Measurements from ENCODE around the gene TNFRSF19.

The TNFRSF19 gene

DNA sequence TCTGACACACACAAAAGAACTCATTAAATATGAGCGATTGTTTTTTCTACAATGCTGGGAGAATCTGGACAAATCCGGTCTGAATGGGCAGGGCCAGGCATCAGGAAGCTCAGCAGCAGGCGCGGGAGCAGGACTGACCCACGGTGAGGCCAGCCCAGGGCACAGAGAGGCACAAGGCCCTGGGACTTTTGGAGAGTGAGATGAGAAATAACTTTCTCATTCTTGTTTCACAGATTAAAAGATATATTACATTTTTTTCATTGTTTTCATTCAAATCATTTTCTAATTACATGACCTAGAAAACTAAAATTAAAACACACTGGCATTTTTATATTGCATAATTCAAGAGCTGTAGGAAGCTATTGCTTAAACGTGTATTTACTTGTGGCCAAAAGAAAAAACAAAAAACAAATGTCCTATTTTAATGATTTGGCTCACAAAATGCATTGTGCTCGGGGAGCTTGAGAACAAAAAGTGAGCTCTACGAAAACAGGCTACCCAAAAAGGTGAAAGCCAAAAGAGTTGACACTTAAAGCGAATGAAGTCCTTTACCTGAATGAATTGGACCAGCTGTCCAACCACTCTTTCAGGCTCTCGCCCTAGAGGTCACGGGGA, 133.1 kb downstream of the TNFRSF19 start:
- DNase-seq (ENCODE audit: low spot score), result no peak
- no peak for TF ChIP-seq CTCF (conservative IDR thresholded peaks at IDR 0.05; ENCODE audit: low read depth)
- ChIA-PET CTCF (no interaction called here), POLR2A (ENCODE audit: low non-redundant PET) (no interaction called here)
- no peak overlapping the region for H3K27ac ChIP-seq

- CTCF ChIA-PET, result no interaction called here
- DNase-seq (ENCODE audit: low spot score), result no peak
- POLR2A ChIA-PET (ENCODE audit: low non-redundant PET), result no interaction called here
Observed at GRCh38 chr13:23705583-23705982, 135.4 kb downstream of the TNFRSF19 start.

GRCh38 chr13:23707674-23708073, 137.5 kb downstream of the TNFRSF19 start:
- POLR2A ChIA-PET (ENCODE audit: low non-redundant PET), result no interaction called here
- H3K27ac ChIP-seq, result no peak overlapping the region
- no peak for TF ChIP-seq CTCF (conservative IDR thresholded peaks at IDR 0.05; ENCODE audit: low read depth)
- CTCF ChIA-PET, result interaction anchor here (0.6 to 1.8 kb wide), 10 partner anchors 12 to 658 kb away, joined by 3 to 7 read pairs (median 5); no protein-coding TSS in a partner anchor
- DNase-seq (ENCODE audit: low spot score), result no peak

More at GRCh38 chr13:23705583-23705982, 135.4 kb downstream of the TNFRSF19 start:
- H3K27ac ChIP-seq, result no peak overlapping the region
- TF ChIP-seq CTCF (conservative IDR thresholded peaks at IDR 0.05; ENCODE audit: low read depth), result no peak

DNA sequence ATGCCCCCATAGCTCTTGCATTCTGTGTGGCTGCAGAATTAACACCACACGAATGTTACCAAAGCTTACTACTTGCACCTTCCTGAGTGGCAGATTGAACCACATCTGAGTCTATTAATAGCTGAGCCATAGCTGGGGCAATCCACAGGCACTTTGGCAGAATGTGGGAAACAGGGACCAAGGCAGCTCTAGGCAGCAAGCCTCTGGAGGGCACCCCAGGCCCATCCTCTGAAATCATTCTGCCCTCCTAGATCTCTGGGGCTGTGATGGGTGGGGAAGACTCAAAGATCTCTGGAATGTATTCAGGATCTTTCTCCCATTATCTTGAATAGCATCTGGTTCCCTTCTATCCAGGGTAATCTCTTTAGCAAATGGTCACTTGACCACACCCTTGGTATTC, 139.3 kb downstream of the TNFRSF19 start:
- POLR2A ChIA-PET (ENCODE audit: low non-redundant PET), result no interaction called here
- CTCF ChIA-PET, result no interaction called here
- TF ChIP-seq CTCF (conservative IDR thresholded peaks at IDR 0.05; ENCODE audit: low read depth), result no peak
- no peak overlapping the region for H3K27ac ChIP-seq
- no peak for DNase-seq (ENCODE audit: low spot score)

GRCh38 chr13:23710366-23710765, 140.2 kb downstream of the TNFRSF19 start:
- ChIA-PET POLR2A (ENCODE audit: low non-redundant PET) (no interaction called here), CTCF (no interaction called here)
- H3K27ac ChIP-seq, result no peak overlapping the region
- no peak for DNase-seq (ENCODE audit: low spot score)
- TF ChIP-seq CTCF (conservative IDR thresholded peaks at IDR 0.05; ENCODE audit: low read depth), result no peak

DNA sequence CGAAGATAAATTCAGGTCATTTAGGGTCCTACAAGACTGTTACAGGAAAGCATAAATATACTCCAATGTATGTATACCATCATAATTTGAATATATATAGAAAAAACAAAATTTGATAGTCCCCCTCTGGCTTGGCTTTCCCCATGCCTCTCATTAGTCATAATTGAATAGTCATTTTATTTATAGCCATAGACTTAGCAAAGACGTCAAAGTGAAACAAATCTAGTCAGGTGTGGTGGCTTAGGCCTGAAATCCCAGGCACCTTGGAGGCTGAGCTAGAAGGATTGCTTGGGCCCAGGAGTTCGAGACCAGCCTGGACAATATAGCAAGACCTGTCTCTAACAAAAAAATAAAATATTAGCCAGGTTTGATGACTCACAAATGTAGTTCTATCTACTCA, 141.1 kb downstream of the TNFRSF19 start:
- DNase-seq (ENCODE audit: low spot score), result no peak
- no peak overlapping the region for H3K27ac ChIP-seq
- no peak for TF ChIP-seq CTCF (conservative IDR thresholded peaks at IDR 0.05; ENCODE audit: low read depth)
- ChIA-PET CTCF (interaction anchor here (0.7 kb wide), 1 partner anchor 42 kb away, joined by 3 read pairs; no protein-coding TSS in a partner anchor), POLR2A (ENCODE audit: low non-redundant PET) (no interaction called here)
